ENCODE data around the gene PLCB4. TPM values are rescaled to one million over a fixed set of nuclear protein-coding genes. Genes with fewer than 3 reads are reported as not detected.

Gene PLCB4
- total and polyA plus RNA-seq, 2 experiments from 2014 or later: 6.5 to 16.1 TPM

- no peak for TF ChIP-seq ZNF462 (CRISPR knock-in tag; IDR thresholded peaks at IDR 0.05)
- TF ChIP-seq CTCF (conservative IDR thresholded peaks at IDR 0.05; ENCODE audit: low read depth in 2 of 2): no peak
- no peak for TF ChIP-seq POLR2AphosphoS5 (IDR thresholded peaks at IDR 0.05; ENCODE audit: low read depth)
- no peak for TF ChIP-seq EZH2 (IDR thresholded peaks at IDR 0.05; ENCODE audit: low read depth, unreplicated experiment)
- no peak for TF ChIP-seq REST (IDR thresholded peaks at IDR 0.05; ENCODE audit: unreplicated experiment)
- no peak for TF ChIP-seq CREB1 (CRISPR knock-in tag; IDR thresholded peaks at IDR 0.05; ENCODE audit: low read depth)
- no peak for TF ChIP-seq JUNB (IDR thresholded peaks at IDR 0.05; ENCODE audit: unreplicated experiment)
Measured at GRCh38 chr20:9166153-9166780, 97.4 kb downstream of the PLCB4 start (continued).

Data from GM23338 (cell line).